ENCODE measurements around the gene ALOX15B. TPM values are rescaled to one million over a fixed set of nuclear protein-coding genes. Genes with fewer than 3 reads are reported as not detected.

The ALOX15B gene
- total and polyA plus RNA-seq, 10 of the 15 experiments (the other 5 are each of a cell fraction or from before 2014, with no cell fraction given), result 0.01 TPM; not detected in 9

DNA sequence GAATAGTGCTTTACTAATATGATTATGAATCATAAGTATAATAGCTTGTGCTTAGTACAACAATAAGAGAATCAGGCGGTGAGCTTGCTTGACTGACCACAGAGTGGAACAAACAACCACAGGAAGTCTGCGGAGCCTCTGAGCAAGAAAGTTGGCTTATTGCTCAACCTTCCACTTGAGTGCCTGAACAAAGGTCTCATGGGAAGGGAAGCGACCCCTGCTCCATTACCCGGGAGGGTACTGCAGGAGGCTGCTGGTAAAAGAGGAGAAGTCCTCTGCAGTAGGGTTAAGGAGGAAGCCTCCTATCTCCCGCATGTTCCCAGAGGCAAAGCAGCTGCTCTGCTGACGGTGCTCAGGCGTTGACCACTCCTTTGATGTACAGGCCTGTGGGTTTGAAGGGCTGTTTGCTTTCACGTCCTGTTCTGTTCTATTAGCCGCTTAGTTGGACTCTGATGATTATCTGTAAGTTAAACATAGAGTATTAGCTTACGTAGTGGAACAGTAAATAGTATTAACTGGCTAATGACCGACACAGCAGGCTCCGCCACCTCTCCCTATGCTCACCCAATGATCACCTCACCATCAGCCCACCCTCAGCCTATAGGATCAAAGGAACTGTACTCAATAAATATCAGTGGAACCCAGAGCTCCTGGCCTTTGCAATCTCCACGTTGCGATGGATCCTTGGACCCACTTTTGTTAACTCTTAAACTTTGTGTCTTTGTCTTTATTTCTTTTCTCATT lies 17.5 kb downstream of the ALOX15B start:
- Histone ChIP-seq H3K79me2 (ENCODE audit: control insufficient read depth, insufficient read depth, low read length) (no peaks in the 10 kb centered on the region), H3K27me3 (replicated peaks in 1 of 2; ENCODE audit: control insufficient read depth in 2 of 2, insufficient read depth in 2 of 2, low read length in 1 of 2) (peaks cover 4% of the 10 kb centered on the region in 2 experiments; a peak in 1 of 4 replicates), H4K20me1 (ENCODE audit: control insufficient read depth, insufficient read depth) (no peaks in the 10 kb centered on the region), H3K4me1 (ENCODE audit: control insufficient read depth, insufficient read depth, low read length) (peaks cover 14% of the 10 kb centered on the region), H2AFZ (ENCODE audit: control insufficient read depth, low read depth, low read length) (peak overlapping the region; percentile 59), H3K9me3 (replicated peaks; ENCODE audit: control insufficient read depth, insufficient read depth, low read length) (no peaks in the 10 kb centered on the region), H3K36me3 (ENCODE audit: control insufficient read depth in 2 of 2, insufficient read depth in 2 of 2, low read length in 1 of 2) (no peaks in the 10 kb centered on the region), H3K9ac (ENCODE audit: control insufficient read depth, insufficient read depth, low read length) (no peak overlapping the region), H3K4me3 (no peak overlapping the region), H3K4me2 (ENCODE audit: control insufficient read depth, insufficient read depth) (peak overlapping the region; percentile 54), H3K27ac (ENCODE audit: control insufficient read depth, insufficient read depth) (no peak overlapping the region)
- intact Hi-C loops (cut with micrococcal nuclease; ENCODE audit: unreplicated experiment), result loop anchor here (2.0 to 5.0 kb wide), 4 partner anchors 39 to 314 kb away; partner anchors contain the start of gene NAA38
- DNase-seq (ENCODE audit: low read depth, low spot score) (peak; percentile 44), ATAC-seq (peak; percentile 80), FAIRE-seq (peak; percentile 74)
- 31% methylated on average over 14 of the region's 14 CpGs for WGBS (ENCODE audit: insufficient coverage, insufficient replicate concordance, low lambda C conversion rate, missing lambda C conversion rate)
- RAD21 ChIA-PET (ENCODE audit: unreplicated experiment), result interaction anchor here (0.8 to 4.1 kb wide), 11 partner anchors 15 to 313 kb away, joined by 3 to 21 read pairs (median 8); partner anchors contain the start of gene NAA38
- in situ Hi-C loops (cut with MboI), result no loop called here
- BruUV-seq (replicated peaks), result no TSS peak
- POLR2A ChIA-PET, result interaction anchor here (0.6 to 1.3 kb wide), 3 partner anchors 12 to 124 kb away, joined by 3 to 4 read pairs (median 3); partner anchors contain the start of genes CNTROB and TRAPPC1
- SMC1A ChIA-PET (ENCODE audit: uncharacterized antibody, unreplicated experiment), result interaction anchor here (0.7 to 4.0 kb wide), 19 partner anchors 15 to 313 kb away, joined by 3 to 31 read pairs (median 4); partner anchors contain the start of genes ALOX15B, CNTROB, GUCY2D and NAA38
- TF ChIP-seq KLF5 (IDR thresholded peaks at IDR 0.05; ENCODE audit: partially characterized antibody) (no peak), TARDBP (IDR thresholded peaks at IDR 0.05; ENCODE audit: borderline replicate concordance) (no peak), MYB (IDR thresholded peaks at IDR 0.05; ENCODE audit: borderline replicate concordance, low read depth, low read length) (no peak), RUNX3 (IDR thresholded peaks at IDR 0.05; ENCODE audit: low read length) (peak; percentile 82), IKZF1 (conservative IDR thresholded peaks at IDR 0.05) (0 out of 2 replicates have a peak, but pooled peaks have one; percentile 27), IKZF2 (IDR thresholded peaks at IDR 0.05) (peak; percentile 29 to 50; a peak in 2 of 4 replicates), KAT2A (conservative IDR thresholded peaks at IDR 0.05; ENCODE audit: control insufficient read depth, low read depth, low read length) (no peak), TCF12 (IDR thresholded peaks at IDR 0.05; ENCODE audit: low read depth, low read length) (no peak), CEBPB (IDR thresholded peaks at IDR 0.05; ENCODE audit: borderline replicate concordance in 1 of 2, low read depth in 2 of 2, low read length in 2 of 2) (peak in 1 of 2 experiments; percentile 71; a peak in 2 of 4 replicates), DPF2 (IDR thresholded peaks at IDR 0.05) (0 out of 2 replicates have a peak, but pooled peaks have one; percentile 46)
- TF ChIP-seq, protein P1, sequence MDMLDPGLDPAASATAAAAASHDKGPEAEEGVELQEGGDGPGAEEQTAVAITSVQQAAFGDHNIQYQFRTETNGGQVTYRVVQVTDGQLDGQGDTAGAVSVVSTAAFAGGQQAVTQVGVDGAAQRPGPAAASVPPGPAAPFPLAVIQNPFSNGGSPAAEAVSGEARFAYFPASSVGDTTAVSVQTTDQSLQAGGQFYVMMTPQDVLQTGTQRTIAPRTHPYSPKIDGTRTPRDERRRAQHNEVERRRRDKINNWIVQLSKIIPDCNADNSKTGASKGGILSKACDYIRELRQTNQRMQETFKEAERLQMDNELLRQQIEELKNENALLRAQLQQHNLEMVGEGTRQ (IDR thresholded peaks at IDR 0.05; ENCODE audit: borderline replicate concordance, low read depth, low read length), result no peak
- TF ChIP-seq, protein P2, sequence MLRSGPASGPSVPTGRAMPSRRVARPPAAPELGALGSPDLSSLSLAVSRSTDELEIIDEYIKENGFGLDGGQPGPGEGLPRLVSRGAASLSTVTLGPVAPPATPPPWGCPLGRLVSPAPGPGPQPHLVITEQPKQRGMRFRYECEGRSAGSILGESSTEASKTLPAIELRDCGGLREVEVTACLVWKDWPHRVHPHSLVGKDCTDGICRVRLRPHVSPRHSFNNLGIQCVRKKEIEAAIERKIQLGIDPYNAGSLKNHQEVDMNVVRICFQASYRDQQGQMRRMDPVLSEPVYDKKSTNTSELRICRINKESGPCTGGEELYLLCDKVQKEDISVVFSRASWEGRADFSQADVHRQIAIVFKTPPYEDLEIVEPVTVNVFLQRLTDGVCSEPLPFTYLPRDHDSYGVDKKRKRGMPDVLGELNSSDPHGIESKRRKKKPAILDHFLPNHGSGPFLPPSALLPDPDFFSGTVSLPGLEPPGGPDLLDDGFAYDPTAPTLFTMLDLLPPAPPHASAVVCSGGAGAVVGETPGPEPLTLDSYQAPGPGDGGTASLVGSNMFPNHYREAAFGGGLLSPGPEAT (IDR thresholded peaks at IDR 0.05; ENCODE audit: low read depth), result peak; percentile 49
- CTCF ChIA-PET, result interaction anchor here (0.9 to 8.3 kb wide), 32 partner anchors 9 to 312 kb away, joined by 3 to 159 read pairs (median 10); partner anchors contain the start of genes ALOX12B, ALOXE3, CNTROB and CYB5D1
